Glutamatergic neuron (in vitro differentiated cells): Measurements from ENCODE around the gene MKLN1. TPM values are rescaled to one million over a fixed set of nuclear protein-coding genes. Genes with fewer than 3 reads are reported as not detected.

Source experiments
- DNase-seq: peaks from one replicate; pipeline ENCODE4 v3.0.0; 2022
- H3K27ac Mint-ChIP-seq: one replicate; pipeline ENCODE4 v1.8.0; 2020; ENCODE audit warnings: mild to moderate bottlenecking, mixed read lengths, inconsistent platforms; ENCODE audit not compliant: unreplicated experiment
- H3K27me3 Mint-ChIP-seq: one replicate; pipeline ENCODE4 v1.8.0; 2020; ENCODE audit warnings: mild to moderate bottlenecking, moderate library complexity, mixed read lengths, inconsistent platforms; ENCODE audit not compliant: unreplicated experiment
- H3K36me3 Mint-ChIP-seq: one replicate; pipeline ENCODE4 v1.8.0; 2020; ENCODE audit warnings: mild to moderate bottlenecking, mixed read lengths, inconsistent platforms; ENCODE audit not compliant: unreplicated experiment
- H3K4me1 Mint-ChIP-seq: one replicate; pipeline ENCODE4 v1.8.0; 2020; ENCODE audit warnings: mild to moderate bottlenecking, low read depth, mixed read lengths, inconsistent platforms; ENCODE audit not compliant: unreplicated experiment
- H3K4me3 Mint-ChIP-seq: one replicate; pipeline ENCODE4 v1.8.0; 2020; ENCODE audit warnings: mild to moderate bottlenecking, mixed read lengths, inconsistent platforms; ENCODE audit not compliant: unreplicated experiment
- H3K9me3 Mint-ChIP-seq: one replicate; pipeline ENCODE4 v1.8.0; 2020; ENCODE audit warnings: mild to moderate bottlenecking, moderate library complexity, mixed read lengths, inconsistent platforms; ENCODE audit not compliant: unreplicated experiment
- total RNA-seq: library from RNA; stranded (reverse); fragmentation: NEBNext Ultra II Directional; extraction: Animal tissue kit (Norgen Biotek cat#: 25700); gene quantifications from one replicate; pipeline ENCODE4 v1.2.1, GENCODE V29; 2021; ENCODE audit not compliant: unreplicated experiment
- TF ChIP-seq, protein P1 (sequence below): fragments of 200-600 bp; sonication (generic); IDR thresholded peaks from one replicate; pipeline ENCODE4 v1.5.0; 2021; ENCODE audit not compliant: partially characterized antibody, unreplicated experiment

MKLN1 gene
- total RNA-seq, 1 donor from 2014 or later = 36.7 TPM

DNA sequence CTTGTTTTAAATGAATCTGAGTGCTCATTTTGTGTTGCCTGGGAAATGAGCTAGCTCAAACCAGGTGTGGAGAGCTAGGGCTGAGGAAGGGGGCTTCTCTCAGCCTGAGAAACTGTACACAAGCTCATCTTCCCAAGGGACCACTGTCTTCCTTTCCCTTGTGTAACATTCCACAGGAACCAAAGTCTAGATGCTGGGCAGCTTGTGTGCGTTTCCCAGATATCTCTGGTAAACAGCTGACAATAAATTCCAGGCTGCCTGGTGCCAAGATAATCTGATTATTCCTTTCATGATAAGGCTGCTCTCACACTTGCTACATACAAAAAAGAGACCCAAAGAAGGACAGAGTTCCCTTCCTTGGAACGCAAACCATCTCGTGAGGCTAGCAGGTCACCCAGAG is 33.1 kb upstream of the MKLN1 start:
- H3K36me3 Mint-ChIP-seq = no peaks in the 10 kb centered on the region
- TF ChIP-seq, protein P1, sequence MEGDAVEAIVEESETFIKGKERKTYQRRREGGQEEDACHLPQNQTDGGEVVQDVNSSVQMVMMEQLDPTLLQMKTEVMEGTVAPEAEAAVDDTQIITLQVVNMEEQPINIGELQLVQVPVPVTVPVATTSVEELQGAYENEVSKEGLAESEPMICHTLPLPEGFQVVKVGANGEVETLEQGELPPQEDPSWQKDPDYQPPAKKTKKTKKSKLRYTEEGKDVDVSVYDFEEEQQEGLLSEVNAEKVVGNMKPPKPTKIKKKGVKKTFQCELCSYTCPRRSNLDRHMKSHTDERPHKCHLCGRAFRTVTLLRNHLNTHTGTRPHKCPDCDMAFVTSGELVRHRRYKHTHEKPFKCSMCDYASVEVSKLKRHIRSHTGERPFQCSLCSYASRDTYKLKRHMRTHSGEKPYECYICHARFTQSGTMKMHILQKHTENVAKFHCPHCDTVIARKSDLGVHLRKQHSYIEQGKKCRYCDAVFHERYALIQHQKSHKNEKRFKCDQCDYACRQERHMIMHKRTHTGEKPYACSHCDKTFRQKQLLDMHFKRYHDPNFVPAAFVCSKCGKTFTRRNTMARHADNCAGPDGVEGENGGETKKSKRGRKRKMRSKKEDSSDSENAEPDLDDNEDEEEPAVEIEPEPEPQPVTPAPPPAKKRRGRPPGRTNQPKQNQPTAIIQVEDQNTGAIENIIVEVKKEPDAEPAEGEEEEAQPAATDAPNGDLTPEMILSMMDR = no peak

DNA sequence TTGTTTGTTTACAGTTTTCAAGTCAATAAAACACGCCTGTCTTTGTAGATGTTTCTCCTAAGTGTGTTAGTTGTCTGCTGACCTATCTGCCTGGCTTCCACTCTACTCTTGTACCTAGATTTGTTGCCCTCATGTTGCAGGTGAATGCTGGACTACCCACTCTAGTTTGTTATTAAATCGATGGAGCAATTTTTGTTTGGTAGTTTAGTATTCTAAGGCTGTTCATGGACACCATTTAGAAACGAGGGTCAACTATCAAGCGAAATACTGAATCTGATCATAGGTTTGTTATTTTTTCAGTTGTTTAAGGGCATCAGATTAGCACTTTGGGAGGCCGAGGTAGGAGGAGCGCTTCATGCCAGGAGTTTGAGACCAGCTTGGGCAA is 29.1 kb upstream of the MKLN1 start:
- Mint-ChIP-seq H3K27ac (no peak overlapping the region), H3K4me3 (no peak overlapping the region), H3K4me1 (no peaks in the 10 kb centered on the region), H3K27me3 (no peaks in the 10 kb centered on the region), H3K36me3 (no peaks in the 10 kb centered on the region), H3K9me3 (no peaks in the 10 kb centered on the region)
- DNase-seq = no peak
- TF ChIP-seq, protein P1 = no peak

More for the DNA sequence above, 33.1 kb upstream of the MKLN1 start:
- H3K4me3 Mint-ChIP-seq = no peak overlapping the region
- H3K27ac Mint-ChIP-seq = no peak overlapping the region
- no peaks in the 10 kb centered on the region for H3K9me3 Mint-ChIP-seq
- no peak for DNase-seq
- no peaks in the 10 kb centered on the region for H3K27me3 Mint-ChIP-seq
- no peaks in the 10 kb centered on the region for H3K4me1 Mint-ChIP-seq

DNA sequence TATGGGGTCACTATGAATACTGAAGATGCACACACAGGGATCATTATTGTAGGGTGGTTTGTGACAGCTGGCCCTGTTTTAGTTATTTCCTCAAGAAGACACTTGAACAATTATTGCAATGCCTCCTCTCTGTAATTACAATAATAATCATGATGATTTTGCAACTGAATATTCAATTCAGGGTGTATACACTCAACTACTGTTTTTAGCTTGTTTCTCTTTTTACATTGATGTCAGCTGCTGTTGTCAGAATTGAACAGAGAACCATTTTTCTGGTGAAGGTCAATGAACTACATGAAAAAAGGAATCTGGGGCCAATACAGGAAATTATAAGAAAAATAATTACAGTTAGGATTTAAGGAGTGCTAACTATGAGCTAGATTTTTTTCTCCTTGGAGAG is 28.6 kb upstream of the MKLN1 start:
- H3K4me3 Mint-ChIP-seq = no peak overlapping the region
- no peak for DNase-seq
- H3K4me1 Mint-ChIP-seq = no peaks in the 10 kb centered on the region
- H3K9me3 Mint-ChIP-seq = no peaks in the 10 kb centered on the region
- TF ChIP-seq, protein P1 = no peak
- no peaks in the 10 kb centered on the region for H3K36me3 Mint-ChIP-seq
- no peaks in the 10 kb centered on the region for H3K27me3 Mint-ChIP-seq
- no peak overlapping the region for H3K27ac Mint-ChIP-seq

DNA sequence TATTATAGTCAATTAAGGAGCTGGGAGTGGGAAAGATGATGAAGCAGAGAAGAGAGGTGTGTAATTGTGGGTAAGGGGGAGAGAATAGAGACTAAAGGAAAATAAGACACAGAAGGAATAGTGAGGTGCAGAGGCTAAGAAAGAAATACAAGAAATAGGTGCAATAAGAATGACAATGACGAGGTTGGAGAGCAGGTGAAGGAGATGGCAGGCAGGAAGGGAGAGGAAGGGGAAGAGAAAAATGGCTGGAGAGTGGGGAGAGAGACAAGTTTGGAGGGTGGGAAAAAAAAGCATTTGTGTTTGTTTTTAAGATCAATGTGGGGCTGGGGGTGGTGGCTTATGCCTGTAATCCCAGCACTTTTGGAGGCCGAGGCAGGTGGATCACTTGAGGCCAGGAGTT is 27.6 kb upstream of the MKLN1 start:
- DNase-seq = no peak
- H3K27ac Mint-ChIP-seq = no peak overlapping the region
- no peaks in the 10 kb centered on the region for H3K27me3 Mint-ChIP-seq
- H3K9me3 Mint-ChIP-seq = no peaks in the 10 kb centered on the region
- no peak overlapping the region for H3K4me3 Mint-ChIP-seq
- H3K36me3 Mint-ChIP-seq = no peaks in the 10 kb centered on the region
- no peaks in the 10 kb centered on the region for H3K4me1 Mint-ChIP-seq
- TF ChIP-seq, protein P1 = no peak

DNA sequence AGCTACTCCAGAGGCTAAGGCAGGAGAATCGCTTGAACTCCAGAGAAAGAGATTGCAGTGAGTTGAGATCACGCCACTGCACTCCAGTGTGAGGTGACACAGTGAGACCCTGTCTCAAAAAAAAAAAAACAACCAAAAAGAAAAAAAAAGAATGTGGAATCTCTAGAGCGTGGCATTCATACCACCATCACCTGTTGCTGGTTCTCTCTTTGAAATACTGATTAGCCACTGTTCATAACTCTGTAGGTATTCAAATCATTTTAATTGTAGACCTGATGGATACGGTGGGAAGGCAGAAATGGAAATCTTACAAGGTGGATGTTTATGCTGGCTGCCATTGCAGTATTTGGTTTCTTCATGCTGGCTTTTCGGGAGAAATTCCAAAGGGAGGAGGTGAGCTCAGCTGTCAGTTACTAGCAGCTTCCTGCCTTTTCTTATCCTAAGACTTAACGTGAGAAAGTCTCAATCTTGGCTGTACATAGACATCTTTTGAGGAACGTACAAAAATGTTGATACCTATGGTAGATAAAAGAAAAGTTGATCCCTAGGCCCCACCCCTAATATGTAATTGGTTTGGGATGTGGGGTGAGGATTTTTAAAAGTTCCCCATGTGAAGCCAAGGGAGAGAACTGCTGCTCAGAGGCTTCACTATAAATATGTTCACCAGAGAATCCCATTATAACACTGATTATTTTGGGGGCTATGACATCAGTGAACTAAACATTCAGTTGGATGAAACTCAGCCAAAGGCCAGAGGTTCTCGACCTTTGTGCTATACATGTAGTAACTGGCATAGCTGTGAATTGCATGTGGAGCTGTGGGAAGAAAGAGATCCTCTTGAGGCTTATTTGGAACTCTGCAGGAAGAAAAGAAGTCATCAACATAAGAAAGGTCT is 26.9 kb upstream of the MKLN1 start:
- H3K27me3 Mint-ChIP-seq = no peaks in the 10 kb centered on the region
- TF ChIP-seq, protein P1 = no peak
- no peaks in the 10 kb centered on the region for H3K9me3 Mint-ChIP-seq
- H3K4me1 Mint-ChIP-seq = no peaks in the 10 kb centered on the region
- H3K36me3 Mint-ChIP-seq = peaks cover 2% of the 10 kb centered on the region
- H3K4me3 Mint-ChIP-seq = no peak overlapping the region
- no peak overlapping the region for H3K27ac Mint-ChIP-seq
- no peak for DNase-seq
